ENCODE results near the gene SLC35D1.
"Not testable (repeated sequence)": the region's sequence is repeated elsewhere in the genome, so short reads cannot be mapped to it uniquely, and the experiment has no call there.

Gene SLC35D1

DNA sequence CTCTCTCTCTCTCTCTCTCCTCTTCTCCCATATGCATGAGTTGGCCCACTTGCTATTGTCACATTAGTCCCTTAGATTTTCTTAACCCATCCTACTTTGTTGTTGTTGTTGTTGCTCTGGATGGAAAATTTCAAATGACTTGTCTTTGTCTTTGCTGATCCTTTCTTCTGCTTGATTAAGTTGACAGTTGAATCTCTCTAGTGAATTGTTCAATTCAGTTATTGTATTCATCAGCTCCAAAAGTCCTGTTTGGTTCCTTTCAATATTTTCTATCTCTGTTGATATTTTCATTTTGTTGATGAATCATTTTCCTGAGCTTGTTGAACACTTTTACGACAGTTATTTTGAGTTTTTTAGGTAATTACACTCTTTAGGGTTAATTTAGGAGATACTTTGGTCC lies 18.8 kb upstream of the SLC35D1 start:
- TF ChIP-seq, protein P1, sequence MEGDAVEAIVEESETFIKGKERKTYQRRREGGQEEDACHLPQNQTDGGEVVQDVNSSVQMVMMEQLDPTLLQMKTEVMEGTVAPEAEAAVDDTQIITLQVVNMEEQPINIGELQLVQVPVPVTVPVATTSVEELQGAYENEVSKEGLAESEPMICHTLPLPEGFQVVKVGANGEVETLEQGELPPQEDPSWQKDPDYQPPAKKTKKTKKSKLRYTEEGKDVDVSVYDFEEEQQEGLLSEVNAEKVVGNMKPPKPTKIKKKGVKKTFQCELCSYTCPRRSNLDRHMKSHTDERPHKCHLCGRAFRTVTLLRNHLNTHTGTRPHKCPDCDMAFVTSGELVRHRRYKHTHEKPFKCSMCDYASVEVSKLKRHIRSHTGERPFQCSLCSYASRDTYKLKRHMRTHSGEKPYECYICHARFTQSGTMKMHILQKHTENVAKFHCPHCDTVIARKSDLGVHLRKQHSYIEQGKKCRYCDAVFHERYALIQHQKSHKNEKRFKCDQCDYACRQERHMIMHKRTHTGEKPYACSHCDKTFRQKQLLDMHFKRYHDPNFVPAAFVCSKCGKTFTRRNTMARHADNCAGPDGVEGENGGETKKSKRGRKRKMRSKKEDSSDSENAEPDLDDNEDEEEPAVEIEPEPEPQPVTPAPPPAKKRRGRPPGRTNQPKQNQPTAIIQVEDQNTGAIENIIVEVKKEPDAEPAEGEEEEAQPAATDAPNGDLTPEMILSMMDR (IDR thresholded peaks at IDR 0.05; ENCODE audit: low read depth, low read length, missing control alignments) = no peak
- Histone ChIP-seq H3K4me3 (ENCODE audit: low read depth, low read length) (no peak overlapping the region), H3K27ac (no peak overlapping the region), H3K36me3 (replicated peaks) (no peaks in the 10 kb centered on the region), H3K27me3 (replicated peaks) (no peaks in the 10 kb centered on the region)
- in situ Hi-C loops (cut with HindIII; ENCODE audit: low pct_ligation_motif_present, low sequenced_read_pairs) = no loop called here
- DNase-seq = no peak

DNA sequence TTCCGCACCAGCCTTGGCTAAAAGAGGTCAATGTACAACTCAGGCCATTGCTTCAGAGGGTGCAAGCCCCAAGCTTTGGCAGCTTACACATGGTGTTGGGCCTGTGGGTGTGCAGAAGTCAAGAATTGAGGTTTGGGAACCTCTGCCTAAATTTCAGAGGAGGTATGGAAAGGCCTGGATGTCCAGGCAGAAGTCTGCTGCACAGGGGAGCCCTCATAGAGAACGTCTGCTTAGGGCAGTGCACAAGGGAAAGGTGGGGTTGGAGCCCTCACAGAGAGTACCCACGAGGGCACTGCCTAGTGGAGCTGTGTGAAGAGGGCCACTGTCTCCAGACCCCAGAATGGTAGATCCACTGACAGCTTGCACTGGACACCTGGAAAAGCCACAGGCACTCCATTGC lies 13.7 kb upstream of the SLC35D1 start:
- DNase-seq; in situ Hi-C loops (cut with HindIII; ENCODE audit: low pct_ligation_motif_present, low sequenced_read_pairs); H3K4me3 ChIP-seq (ENCODE audit: low read depth, low read length); H3K36me3 ChIP-seq (replicated peaks); H3K27ac ChIP-seq; H3K27me3 ChIP-seq (replicated peaks): not testable (repeated sequence)

DNA sequence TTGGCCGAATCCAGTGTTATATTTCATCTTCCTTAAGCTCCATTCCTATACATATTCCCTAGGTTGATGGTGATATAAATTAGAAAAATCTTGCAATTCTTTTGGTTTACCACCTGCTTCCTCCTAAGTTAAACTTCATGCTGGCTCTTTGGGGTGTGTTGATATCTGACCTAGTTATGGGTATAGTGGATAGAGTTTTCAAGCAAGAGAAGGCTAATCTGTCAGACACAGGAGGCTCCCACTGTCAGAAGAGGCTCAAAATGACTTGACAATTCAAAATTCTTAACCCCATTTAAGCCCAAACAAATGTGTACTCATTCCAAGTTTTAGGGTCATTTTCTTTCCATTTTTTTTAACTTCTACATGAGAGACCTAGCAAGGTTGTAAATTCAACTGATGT lies 8.5 kb upstream of the SLC35D1 start:
- TF ChIP-seq, protein P1 (IDR thresholded peaks at IDR 0.05; ENCODE audit: low read depth, low read length, missing control alignments) = no peak
- Histone ChIP-seq H3K36me3 (replicated peaks) (no peaks in the 10 kb centered on the region), H3K27ac (no peak overlapping the region), H3K4me3 (ENCODE audit: low read depth, low read length) (no peak overlapping the region), H3K27me3 (replicated peaks) (no peaks in the 10 kb centered on the region)
- in situ Hi-C loops (cut with HindIII; ENCODE audit: low pct_ligation_motif_present, low sequenced_read_pairs) = no loop called here
- DNase-seq = no peak

DNA sequence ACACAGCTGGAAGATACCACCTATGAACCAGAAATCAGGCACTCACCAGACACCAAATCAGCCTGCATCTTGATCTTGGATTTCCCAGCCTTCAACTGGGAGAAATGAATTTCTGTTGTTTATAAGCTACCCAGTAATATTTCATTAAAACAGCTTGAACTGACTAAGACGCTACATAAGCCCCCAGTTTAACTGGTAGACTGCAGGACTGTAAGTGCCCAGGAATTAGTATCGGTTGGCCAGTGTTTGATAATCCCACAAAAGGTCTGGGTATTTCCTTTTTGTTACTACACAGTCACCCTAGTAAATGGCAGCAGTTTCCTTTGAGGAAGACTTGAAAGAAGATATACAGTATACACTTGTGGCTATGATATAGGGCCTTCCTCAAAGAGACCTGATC lies 7.3 kb upstream of the SLC35D1 start:
- Histone ChIP-seq H3K36me3 (replicated peaks) (no peaks in the 10 kb centered on the region), H3K27ac (peak overlapping the region; percentile 66), H3K4me3 (ENCODE audit: low read depth, low read length) (no peak overlapping the region), H3K27me3 (replicated peaks) (no peaks in the 10 kb centered on the region)
- no peak for DNase-seq
- in situ Hi-C loops (cut with HindIII; ENCODE audit: low pct_ligation_motif_present, low sequenced_read_pairs) = no loop called here
- TF ChIP-seq, protein P1 (IDR thresholded peaks at IDR 0.05; ENCODE audit: low read depth, low read length, missing control alignments) = no peak

DNA sequence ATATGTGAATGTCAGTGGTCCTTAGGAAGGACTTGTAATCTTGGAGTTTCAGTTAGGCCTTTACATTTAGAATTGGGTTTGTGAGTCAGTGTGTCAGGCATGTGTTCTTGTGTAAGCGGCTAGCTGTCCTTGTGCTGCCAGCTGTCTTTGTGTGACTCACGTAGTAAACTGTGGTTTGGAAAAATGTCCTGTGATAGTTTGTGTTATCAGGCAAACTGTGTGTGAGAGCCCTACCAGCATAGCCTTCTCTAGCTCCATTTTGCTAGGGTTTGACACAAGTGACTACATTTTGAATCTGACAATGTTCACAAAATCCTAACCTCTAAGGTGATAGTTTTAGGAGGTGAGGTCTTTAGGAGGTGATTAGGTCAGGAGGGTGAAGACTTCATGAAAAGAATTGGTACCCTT lies 6.9 kb upstream of the SLC35D1 start:
- Histone ChIP-seq H3K4me3 (ENCODE audit: low read depth, low read length) (no peak overlapping the region), H3K27me3 (replicated peaks) (no peaks in the 10 kb centered on the region), H3K27ac (peak overlapping the region; percentile 66), H3K36me3 (replicated peaks) (no peaks in the 10 kb centered on the region)
- peak; percentile 97 for DNase-seq
- in situ Hi-C loops (cut with HindIII; ENCODE audit: low pct_ligation_motif_present, low sequenced_read_pairs) = no loop called here
- TF ChIP-seq, protein P1 (IDR thresholded peaks at IDR 0.05; ENCODE audit: low read depth, low read length, missing control alignments) = no peak

DNA sequence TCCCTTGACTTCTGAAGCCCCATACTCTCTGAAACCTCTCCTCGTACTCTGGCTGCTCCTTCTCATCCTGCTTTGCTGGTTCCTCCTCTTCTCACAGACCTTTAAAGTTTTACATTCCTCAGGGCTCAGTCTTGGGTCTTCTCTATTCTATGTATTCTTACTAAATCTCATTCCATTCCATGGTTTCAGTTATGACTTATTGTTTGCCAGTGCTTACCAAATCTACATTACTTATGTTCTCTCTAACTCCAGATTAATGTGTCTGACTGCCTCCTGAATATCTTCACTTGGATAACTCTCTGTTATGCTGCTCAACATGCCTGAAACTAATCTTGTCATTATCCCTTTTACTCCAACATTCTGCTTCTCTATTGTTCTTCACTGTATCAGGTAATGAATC lies 5.4 kb upstream of the SLC35D1 start:
- Histone ChIP-seq H3K36me3 (replicated peaks) (no peaks in the 10 kb centered on the region), H3K27ac (no peak overlapping the region), H3K4me3 (ENCODE audit: low read depth, low read length) (no peak overlapping the region), H3K27me3 (replicated peaks) (no peaks in the 10 kb centered on the region)
- in situ Hi-C loops (cut with HindIII; ENCODE audit: low pct_ligation_motif_present, low sequenced_read_pairs) = no loop called here
- DNase-seq = no peak
- TF ChIP-seq, protein P1 (IDR thresholded peaks at IDR 0.05; ENCODE audit: low read depth, low read length, missing control alignments) = no peak

Measured in brain microvascular endothelial cell (primary cell).